Peyer's patch (tissue), 4 donors: ENCODE measurements around the gene IDS.
"Not testable (repeated sequence)": the region's sequence is repeated elsewhere in the genome, so short reads cannot be mapped to it uniquely, and the experiment has no call there.

Experiments
- CTCF ChIP-seq, 6 experiments: fragments of 450-650 bp in 4 of 6; fragments of 200-600 bp in 2 of 6; sonication (generic) in 1 of 6; IDR thresholded peaks; one replicate each; pipeline ENCODE4 v1.5.1; 2017 to 2019; ENCODE audit warnings: antibody characterized with exemption in 6 of 6, mild to moderate bottlenecking in 3 of 6, moderate library complexity in 1 of 6
- POLR2A ChIP-seq, 2 donors: fragments of 450-650 bp; IDR thresholded peaks; one replicate each; pipeline ENCODE4 v1.5.1; 2017; ENCODE audit warnings: antibody characterized with exemption in 2 of 2, mild to moderate bottlenecking in 2 of 2, moderate library complexity in 2 of 2

GRCh38 chrX:149525903-149526302 is 20.8 kb upstream of the IDS start:
- not testable (repeated sequence) for TF ChIP-seq POLR2A, CTCF (IDR thresholded peaks at IDR 0.05)
